GOT3 (cell line): Measurements from ENCODE around the gene TMEM204.

ENCODE experiments used
- DNase-seq: peaks from one replicate; lab custom pipeline; 2025; ENCODE audit warnings: mixed read lengths; lab: John Stamatoyannopoulos, UW

TMEM204 gene

GRCh38 chr16:1520461-1520860 is 13.0 kb upstream of the TMEM204 start:
- no peak for DNase-seq

DNA sequence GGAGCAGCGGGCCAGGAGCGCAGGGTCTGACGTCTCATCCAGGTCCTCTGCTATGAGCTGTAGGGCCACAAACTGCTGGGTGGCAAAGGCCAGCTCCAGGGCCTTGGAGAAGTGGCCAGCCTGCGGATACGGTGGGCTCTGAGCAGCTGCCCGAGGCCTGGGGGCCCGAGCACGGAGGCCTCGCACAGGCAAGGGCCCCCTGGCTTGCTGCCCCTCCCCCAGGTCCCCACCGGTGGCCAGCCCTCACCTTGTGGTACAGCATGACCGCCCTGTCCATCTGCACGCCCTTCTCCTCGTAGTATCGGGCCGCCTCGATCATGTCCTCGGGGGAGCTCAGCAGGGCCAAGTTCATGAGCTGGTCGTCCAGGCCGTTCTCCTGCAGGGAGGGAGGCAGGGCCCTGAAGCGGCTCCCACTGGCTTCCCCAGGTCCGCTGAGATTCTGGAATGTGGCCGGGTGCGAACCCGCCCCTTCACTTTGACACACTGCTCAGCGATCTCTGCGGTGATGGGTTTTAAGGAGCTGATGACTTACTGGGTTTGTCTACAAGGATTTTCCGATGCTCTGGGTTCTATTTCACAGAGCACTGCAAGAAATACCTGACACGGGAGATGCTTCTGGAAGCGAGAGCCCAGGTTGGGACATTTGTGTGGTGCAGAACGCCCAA is 9.8 kb upstream of the TMEM204 start:
- no peak for DNase-seq

DNA sequence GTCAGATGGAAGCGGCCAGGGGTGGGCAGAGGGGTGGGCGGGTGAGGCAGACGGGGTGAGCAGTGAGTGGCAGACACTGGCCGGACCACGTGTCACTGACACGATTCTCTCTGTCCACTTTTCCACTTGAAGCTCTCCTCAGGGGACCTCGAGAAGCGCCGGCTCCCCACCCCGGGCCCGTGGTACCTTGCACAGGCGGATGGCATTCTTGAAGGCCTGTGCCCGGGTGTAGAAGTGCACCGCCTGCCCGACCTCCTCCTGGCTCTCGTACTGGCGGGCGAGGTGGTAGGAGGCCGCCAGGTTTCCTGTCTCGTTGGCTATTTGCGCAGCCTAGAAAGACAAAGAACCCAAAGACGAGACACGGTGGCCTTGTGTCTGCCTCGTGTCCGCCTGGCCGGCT is 9.1 kb upstream of the TMEM204 start:
- no peak for DNase-seq

- DNase-seq, result no peak
Observed at GRCh38 chr16:1525871-1526607, 7.4 kb upstream of the TMEM204 start.

DNA sequence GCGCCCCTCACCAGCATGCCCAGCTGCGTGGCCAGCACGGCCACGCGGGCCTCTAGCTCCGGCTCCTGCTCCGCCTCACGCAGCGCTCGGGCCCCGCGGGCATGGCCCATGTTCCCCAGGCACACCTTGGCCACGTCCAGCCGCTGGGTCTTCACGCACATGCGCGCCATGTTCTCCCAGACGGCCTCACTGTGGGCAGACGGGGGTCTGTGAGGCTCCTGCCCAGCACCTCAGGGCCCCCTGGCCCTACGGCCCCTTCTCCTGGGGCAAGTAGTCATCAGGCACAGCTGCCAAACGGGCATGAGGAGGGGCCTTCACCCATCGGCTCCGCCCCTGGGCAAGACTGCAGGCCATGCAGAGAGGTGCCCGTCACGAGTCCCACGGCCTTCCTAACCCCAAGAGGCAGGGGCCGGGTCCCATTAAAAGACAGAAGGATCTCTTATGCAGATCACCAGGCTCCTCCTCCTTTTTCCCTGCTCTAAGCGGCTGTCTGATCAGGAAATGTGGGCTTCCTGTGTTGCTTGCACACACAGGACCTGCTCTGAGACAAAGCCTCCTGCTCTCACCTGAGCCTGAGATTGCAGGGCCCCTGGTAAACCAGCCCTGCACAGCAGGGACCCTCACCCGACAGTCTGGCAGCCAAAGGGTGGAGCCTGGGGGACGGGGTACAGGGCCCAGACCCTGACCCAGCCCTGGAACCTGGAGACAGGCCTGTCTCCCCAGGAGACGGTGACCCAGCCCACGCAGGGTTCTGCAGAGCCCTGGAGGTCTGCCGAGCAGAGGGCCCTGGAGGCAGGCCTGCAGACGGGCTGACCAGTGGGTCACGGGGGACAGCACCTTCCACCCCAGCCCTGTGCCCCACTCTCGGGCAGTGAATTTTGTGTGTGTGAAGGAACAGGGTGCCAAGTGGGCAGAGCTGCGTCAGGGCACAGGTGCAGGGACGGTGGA is 6.6 kb upstream of the TMEM204 start:
- no peak for DNase-seq

DNA sequence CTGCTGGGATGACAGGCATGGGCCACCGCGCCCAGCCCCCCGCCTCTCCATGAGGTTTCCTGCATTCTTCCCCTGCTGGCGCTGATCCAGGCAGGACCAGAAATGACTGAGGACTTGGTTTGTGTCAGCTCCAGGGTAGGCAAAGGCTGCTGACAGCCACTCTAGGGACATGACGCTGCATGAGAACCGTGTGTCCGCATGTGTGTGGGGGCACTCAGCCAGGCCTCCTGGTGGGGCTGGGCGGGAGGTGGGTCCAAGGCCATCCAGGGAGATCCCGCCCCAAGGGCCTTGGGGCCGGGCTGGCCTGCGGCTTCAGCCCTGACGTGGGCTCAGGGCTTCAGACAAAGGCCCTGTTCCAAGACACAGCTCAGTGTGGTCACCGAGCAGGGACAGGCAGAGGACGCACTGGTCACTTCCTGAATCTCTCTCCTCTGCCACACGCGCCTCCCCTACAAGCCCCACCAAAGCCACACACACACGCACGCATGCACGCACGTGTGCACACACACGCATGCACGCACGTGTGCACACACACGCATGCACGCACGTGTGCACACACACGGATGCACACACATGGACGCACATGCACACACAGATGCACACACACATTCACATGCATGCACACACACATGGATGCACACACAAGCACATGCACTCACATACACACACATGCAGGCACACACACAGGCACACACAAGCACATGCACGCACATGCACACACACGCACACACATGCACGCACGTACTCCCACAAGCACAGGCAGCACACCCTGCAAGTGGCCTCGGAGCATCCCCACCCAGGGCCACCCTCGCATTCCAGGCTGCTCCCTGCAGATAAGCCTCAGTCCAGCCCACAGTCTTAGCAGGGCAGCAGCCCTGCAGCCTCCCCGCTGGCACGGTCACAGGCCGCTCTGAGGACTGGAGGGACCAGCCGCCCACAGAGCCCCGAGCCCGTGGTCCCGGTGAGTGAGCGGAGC is 5.3 kb upstream of the TMEM204 start:
- DNase-seq, result no peak

- no peak for DNase-seq
Observed at GRCh38 chr16:1528921-1529537, 4.4 kb upstream of the TMEM204 start.

- DNase-seq, result no peak
Observed at GRCh38 chr16:1530349-1530882, 3.0 kb upstream of the TMEM204 start.

- DNase-seq, result no peak
Observed at GRCh38 chr16:1530883-1531637, 2.4 kb upstream of the TMEM204 start.

DNA sequence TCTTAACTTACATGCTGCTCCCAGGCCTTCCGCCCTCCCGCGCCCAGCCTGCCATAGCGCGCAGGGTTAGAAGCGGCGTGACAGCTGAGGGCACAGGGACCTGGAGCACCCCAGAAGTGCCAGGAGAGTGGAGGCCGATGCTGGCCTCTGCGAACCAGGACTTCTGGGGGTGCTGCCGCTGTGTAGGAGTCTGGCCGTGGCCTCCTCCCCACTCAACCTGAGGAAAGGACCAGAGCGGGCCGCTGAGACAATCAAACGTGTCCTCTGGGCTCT is 1.9 kb upstream of the TMEM204 start:
- DNase-seq, result no peak

DNA sequence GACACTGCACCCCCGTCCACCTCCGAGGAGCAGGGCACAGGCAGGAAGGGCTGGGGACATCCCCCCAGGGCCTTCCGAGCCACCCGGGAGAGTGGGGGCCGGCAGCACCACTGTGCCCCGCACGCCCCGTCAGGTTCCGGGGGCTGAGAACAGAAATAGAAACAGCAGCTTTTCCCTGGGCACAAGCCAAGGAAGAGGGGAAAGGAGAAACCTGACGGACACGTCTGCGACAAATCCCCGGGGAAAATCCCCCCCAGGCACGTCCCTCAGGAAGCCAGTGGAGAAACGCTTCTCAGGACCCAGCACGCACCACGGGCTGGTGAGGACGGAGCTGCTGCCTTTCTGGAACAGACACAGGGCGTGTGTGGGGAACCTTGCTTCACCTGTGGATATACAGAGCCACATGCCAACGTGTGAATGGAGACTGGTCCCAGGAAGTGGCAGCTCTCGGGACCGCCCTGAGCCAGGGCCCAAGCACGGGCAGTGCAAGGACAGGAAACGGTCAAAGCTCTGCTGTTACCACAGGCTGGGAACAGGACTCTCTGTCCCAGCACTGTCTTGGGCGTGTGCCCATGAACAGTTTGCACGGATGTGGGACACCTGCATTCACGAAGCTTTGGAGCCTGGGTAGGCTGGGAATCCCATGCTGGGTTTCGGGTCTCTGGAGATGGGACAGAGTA is 1.2 kb upstream of the TMEM204 start:
- DNase-seq, result no peak

- no peak for DNase-seq
Observed at GRCh38 chr16:1532771-1533170, 695 bp upstream of the TMEM204 start.

- DNase-seq, result no peak
Observed at GRCh38 chr16:1534021-1535020, 855 bp downstream of the TMEM204 start.

GRCh38 chr16:1535391-1536291 is 2.2 kb downstream of the TMEM204 start:
- no peak for DNase-seq

- no peak for DNase-seq
Observed at GRCh38 chr16:1536601-1537000, 3.1 kb downstream of the TMEM204 start.

GRCh38 chr16:1537138-1537577 is 3.7 kb downstream of the TMEM204 start:
- DNase-seq, result no peak

DNA sequence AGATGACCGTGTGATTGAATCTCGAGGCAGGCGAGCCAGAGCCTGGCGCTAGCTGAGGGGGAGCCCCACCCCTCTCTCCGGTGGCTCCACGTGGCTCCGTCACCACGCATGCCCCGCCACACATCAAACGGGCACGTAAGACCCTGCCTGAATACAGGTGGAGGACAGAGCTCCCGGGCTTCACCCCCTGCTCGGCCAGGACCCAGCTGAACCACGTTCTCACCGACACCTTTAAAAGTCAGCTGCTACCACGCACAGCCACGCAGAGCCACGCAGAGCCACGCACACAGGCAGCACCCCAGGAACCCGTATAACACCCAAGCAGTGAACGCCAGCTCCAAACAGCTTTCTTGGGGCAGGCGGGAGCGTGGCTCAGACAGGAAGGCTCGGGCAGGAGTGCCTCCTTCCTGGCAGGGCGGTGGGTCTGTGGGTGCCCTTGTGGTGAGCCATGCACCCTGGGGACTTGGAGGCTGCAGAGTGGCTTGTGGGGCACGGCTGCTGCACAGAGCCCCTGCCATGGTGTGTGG is 4.4 kb downstream of the TMEM204 start:
- DNase-seq, result no peak
